Spleen (tissue), 7 donors: ENCODE measurements around the gene HOXB4.

ENCODE experiments used
- POLR2A ChIP-seq, 3 donors: fragments of 450-650 bp; IDR thresholded peaks; one replicate each; pipeline ENCODE4 v1.5.1; 2017; ENCODE audit warnings: antibody characterized with exemption in 3 of 3, mild to moderate bottlenecking in 1 of 3
- POLR2AphosphoS5 ChIP-seq, 3 donors: sonication (generic); formaldehyde crosslinking; IDR thresholded peaks; one replicate each; pipeline ENCODE4 v1.5.1; 2017; ENCODE audit warnings: antibody characterized with exemption in 3 of 3
- TF ChIP-seq, protein P1 (sequence below), 11 experiments: fragments of 200-600 bp in 7 of 11; fragments of 450-650 bp in 4 of 11; sonication (generic) in 4 of 11; IDR thresholded peaks in 8 of 11; conservative IDR thresholded peaks in 3 of 11; 1 replicate in 7 of 11; 2 replicates in 4 of 11; pipeline versions ENCODE4 v1.4.0 to v1.8.0; 2016 to 2021; ENCODE audit warnings: antibody characterized with exemption in 11 of 11, inconsistent platforms in 4 of 11, mild to moderate bottlenecking in 1 of 11
- donor health status: DM: no; HTN: no; CAD: no; lungs with moderate emphysema.
- donor health status: DM: no; HTN: no; CAD: no.
- donor health status: DM: no; HTN: no; CAD: no.

DNA sequence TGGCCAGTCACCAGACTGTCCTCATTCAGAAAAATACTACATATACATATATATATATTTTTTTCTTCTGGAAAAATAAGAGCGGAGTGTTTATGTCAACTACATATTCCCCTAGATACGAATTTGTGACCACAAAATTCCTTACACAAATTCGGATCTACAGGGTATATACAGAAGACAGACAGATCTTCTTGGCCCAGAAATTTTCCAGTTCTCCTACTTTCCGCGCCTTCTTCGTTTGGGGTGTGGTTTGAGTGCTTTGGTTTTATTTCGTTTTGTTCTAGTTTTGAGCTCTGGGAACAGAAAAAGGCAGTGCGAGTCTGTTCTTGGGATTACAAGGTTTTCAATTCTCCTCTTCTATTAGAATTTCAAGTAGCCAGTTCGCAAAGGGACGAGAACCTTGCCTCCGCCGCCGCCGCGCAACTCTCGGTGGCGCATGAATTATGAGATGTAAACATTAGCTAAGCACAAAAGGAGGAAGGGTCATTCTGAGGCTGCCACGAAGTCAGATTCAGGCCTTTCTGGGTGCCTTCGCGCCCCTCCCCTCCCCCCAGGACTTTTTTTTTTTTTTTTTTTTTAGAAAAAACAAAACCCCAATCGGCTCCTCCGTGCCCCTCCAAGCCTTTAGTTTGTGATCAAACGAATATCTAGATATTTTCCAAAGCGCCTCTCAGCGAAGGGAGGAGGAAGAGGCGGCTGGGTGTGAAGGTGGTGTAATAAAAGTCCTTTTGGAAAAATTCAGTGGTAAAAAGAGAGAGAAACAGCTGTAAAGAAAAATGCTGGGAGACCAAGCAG lies 1.8 kb upstream of the HOXB4 start:
- TF ChIP-seq, protein P1, sequence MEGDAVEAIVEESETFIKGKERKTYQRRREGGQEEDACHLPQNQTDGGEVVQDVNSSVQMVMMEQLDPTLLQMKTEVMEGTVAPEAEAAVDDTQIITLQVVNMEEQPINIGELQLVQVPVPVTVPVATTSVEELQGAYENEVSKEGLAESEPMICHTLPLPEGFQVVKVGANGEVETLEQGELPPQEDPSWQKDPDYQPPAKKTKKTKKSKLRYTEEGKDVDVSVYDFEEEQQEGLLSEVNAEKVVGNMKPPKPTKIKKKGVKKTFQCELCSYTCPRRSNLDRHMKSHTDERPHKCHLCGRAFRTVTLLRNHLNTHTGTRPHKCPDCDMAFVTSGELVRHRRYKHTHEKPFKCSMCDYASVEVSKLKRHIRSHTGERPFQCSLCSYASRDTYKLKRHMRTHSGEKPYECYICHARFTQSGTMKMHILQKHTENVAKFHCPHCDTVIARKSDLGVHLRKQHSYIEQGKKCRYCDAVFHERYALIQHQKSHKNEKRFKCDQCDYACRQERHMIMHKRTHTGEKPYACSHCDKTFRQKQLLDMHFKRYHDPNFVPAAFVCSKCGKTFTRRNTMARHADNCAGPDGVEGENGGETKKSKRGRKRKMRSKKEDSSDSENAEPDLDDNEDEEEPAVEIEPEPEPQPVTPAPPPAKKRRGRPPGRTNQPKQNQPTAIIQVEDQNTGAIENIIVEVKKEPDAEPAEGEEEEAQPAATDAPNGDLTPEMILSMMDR (IDR thresholded peaks at IDR 0.05 in 8 of 11, conservative IDR thresholded peaks at IDR 0.05 in 3 of 11) = no peak
- no peak for TF ChIP-seq POLR2A (IDR thresholded peaks at IDR 0.05)
- no peak for TF ChIP-seq POLR2AphosphoS5 (IDR thresholded peaks at IDR 0.05)
